SJCRH30 (cell line): ENCODE measurements around the gene TPRA1. TPM values are rescaled to one million over a fixed set of nuclear protein-coding genes. Genes with fewer than 3 reads are reported as not detected.

Experiments
- DNase-seq, 2 experiments: peaks; one replicate each; pipeline ENCODE4 v3.0.0-alpha.2; 2015 to 2020
- H3K27ac ChIP-seq: fragments of 250-450 bp; sonication (Bioruptor Pico); 2 replicates; pipeline ENCODE4 v1.5.1; 2020; ENCODE audit warnings: mild to moderate bottlenecking, moderate library complexity
- H3K27me3 ChIP-seq: fragments of 250-450 bp; sonication (Bioruptor Pico); 2 replicates; pipeline ENCODE4 v1.5.1; 2020; ENCODE audit warnings: mild to moderate bottlenecking, moderate library complexity
- H3K36me3 ChIP-seq: fragments of 250-450 bp; sonication (Bioruptor Pico); 2 replicates; pipeline ENCODE4 v1.5.1; 2020; ENCODE audit warnings: mild to moderate bottlenecking, moderate library complexity
- H3K4me1 ChIP-seq: fragments of 250-450 bp; sonication (Bioruptor Pico); 2 replicates; pipeline ENCODE4 v1.5.1; 2020; ENCODE audit warnings: mild to moderate bottlenecking, moderate library complexity
- H3K4me3 ChIP-seq: fragments of 250-450 bp; sonication (Bioruptor Pico); 2 replicates; pipeline ENCODE4 v1.5.1; 2020; ENCODE audit warnings: mild to moderate bottlenecking, moderate library complexity
- H3K9me3 ChIP-seq: fragments of 250-450 bp; sonication (Bioruptor Pico); replicated peaks from 2 replicates; pipeline ENCODE4 v1.5.1; 2020; ENCODE audit warnings: mild to moderate bottlenecking, moderate library complexity
- total RNA-seq: library from RNA; depleted of rRNA; stranded (reverse); fragments of >200 nt; shearing (Covaris generic); gene quantifications from 2 replicates; pipeline ENCODE4 v1.2.3, GENCODE V29; 2014

The TPRA1 gene
- total RNA-seq, 1 experiment from 2014 or later: 24.4 TPM

DNA sequence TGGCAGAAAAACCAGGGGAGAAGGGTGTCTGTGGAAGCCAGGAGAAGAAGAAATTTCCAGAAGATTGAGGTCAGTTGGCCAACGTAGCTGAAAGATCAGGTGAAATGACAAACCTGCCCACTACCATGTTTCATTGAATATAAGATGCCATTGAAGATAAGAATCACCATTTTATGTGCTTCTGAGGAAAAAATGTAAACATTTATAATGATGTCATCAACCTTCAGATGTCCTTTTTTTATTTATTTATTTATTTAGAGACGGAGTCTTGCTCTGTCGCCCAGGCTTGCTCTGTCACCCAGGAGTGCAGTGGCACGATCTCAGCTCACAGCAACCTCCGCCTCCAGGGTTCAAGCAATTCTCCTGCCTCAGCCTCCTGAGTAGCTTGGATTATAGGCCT is 33.5 kb upstream of the TPRA1 start:
- H3K9me3 ChIP-seq: no peaks in the 10 kb centered on the region
- H3K36me3 ChIP-seq: peaks cover 27% of the 10 kb centered on the region
- no peak for DNase-seq

GRCh38 chr3:127622772-127623576 is 32.4 kb upstream of the TPRA1 start:
- Histone ChIP-seq H3K4me3 (no peak overlapping the region), H3K36me3 (peaks cover 38% of the 10 kb centered on the region), H3K4me1 (no peaks in the 10 kb centered on the region), H3K27me3 (no peaks in the 10 kb centered on the region), H3K9me3 (no peaks in the 10 kb centered on the region), H3K27ac (no peak overlapping the region)
- no peak for DNase-seq

More for the DNA sequence above, 33.5 kb upstream of the TPRA1 start:
- H3K4me3 ChIP-seq: no peak overlapping the region
- no peaks in the 10 kb centered on the region for H3K27me3 ChIP-seq
- H3K4me1 ChIP-seq: no peaks in the 10 kb centered on the region
- H3K27ac ChIP-seq: no peak overlapping the region

DNA sequence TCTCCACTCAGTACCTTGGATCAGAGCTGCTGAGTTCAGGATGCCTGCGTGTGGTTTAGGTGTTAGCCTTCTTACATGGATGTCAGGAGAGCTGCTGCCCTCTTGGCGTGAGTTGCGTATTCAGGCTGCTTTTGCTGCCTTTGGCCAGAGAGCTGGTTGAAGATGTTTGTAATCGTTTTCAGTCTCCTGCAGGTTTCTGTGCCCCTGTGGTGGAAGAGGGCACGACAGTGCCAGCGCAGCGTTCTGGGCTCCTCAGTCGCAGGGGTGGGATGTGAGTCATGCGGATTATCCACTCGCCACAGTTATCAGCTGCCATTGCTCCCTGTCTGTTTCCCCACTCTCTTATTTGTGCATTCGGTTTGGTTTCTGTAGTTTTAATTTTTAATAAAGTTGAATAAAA is 31.5 kb upstream of the TPRA1 start:
- H3K4me3 ChIP-seq: no peak overlapping the region
- H3K4me1 ChIP-seq: no peaks in the 10 kb centered on the region
- peaks cover 46% of the 10 kb centered on the region for H3K36me3 ChIP-seq
- no peaks in the 10 kb centered on the region for H3K27me3 ChIP-seq
- no peak overlapping the region for H3K27ac ChIP-seq
- no peak for DNase-seq
- H3K9me3 ChIP-seq: no peaks in the 10 kb centered on the region

DNA sequence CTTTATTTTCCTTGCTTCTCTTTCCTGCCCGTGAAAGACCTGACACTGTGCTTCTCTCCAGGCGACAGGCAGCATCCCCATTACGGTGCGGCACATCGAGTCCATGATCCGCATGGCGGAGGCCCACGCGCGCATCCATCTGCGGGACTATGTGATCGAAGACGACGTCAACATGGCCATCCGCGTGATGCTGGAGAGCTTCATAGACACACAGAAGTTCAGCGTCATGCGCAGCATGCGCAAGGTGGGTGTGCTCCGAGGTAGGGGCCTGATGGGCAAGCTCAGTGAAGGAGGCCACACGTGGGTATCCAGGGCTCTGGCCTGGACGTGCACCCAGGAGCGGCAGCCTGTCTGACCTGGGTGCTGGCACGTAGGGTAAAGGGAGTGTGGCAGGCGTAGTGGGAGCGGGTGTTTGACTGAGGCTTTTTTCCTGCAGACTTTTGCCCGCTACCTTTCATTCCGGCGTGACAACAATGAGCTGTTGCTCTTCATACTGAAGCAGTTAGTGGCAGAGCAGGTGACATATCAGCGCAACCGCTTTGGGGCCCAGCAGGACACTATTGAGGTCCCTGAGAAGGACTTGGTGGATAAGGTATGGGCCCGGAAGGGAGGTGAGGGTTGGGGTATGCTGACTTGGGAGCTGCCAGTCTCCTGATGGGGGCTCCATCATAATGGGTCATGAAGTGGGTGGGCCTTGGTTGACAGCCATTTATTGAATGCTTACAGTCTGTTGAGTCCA is 30.3 kb upstream of the TPRA1 start:
- Histone ChIP-seq H3K4me3 (no peak overlapping the region), H3K27ac (no peak overlapping the region), H3K36me3 (peaks cover 58% of the 10 kb centered on the region), H3K27me3 (no peaks in the 10 kb centered on the region), H3K9me3 (no peaks in the 10 kb centered on the region), H3K4me1 (no peaks in the 10 kb centered on the region)
- no peak for DNase-seq

GRCh38 chr3:127618891-127619290 is 28.4 kb upstream of the TPRA1 start:
- H3K9me3 ChIP-seq: no peaks in the 10 kb centered on the region
- H3K4me3 ChIP-seq: no peak overlapping the region
- no peak overlapping the region for H3K27ac ChIP-seq
- H3K4me1 ChIP-seq: no peaks in the 10 kb centered on the region
- DNase-seq: no peak
- no peaks in the 10 kb centered on the region for H3K27me3 ChIP-seq
- peaks cover 77% of the 10 kb centered on the region for H3K36me3 ChIP-seq

DNA sequence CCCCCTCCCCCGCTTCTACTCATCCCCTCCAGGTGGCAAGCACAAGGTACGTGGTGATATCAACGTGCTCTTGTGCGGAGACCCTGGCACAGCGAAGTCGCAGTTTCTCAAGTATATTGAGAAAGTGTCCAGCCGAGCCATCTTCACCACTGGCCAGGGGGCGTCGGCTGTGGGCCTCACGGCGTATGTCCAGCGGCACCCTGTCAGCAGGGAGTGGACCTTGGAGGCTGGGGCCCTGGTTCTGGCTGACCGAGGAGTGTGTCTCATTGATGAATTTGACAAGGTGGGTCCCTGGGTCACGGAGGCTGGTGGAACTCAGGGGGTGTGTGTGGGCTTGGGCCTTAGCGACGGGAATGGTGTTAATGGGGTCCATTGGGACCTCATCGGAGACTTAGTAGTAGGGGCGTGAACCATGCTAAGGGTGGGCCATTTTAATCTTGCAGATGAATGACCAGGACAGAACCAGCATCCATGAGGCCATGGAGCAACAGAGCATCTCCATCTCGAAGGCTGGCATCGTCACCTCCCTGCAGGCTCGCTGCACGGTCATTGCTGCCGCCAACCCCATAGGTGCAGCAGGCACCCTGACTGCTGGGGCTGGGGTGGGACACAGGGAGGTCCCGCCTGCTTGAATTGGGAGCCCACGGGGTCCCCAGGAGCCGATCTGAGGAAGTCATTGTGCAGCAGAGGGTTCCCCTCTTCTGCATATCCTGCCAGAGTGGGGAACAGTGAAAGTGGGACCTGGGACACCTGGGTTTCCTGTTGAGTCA is 26.5 kb upstream of the TPRA1 start:
- Histone ChIP-seq H3K9me3 (no peaks in the 10 kb centered on the region), H3K27me3 (no peaks in the 10 kb centered on the region), H3K4me1 (no peaks in the 10 kb centered on the region), H3K4me3 (no peak overlapping the region), H3K36me3 (peaks cover 92% of the 10 kb centered on the region), H3K27ac (no peak overlapping the region)
- no peak for DNase-seq

- Histone ChIP-seq H3K36me3 (peaks cover 92% of the 10 kb centered on the region), H3K9me3 (no peaks in the 10 kb centered on the region), H3K4me3 (no peak overlapping the region), H3K27ac (no peak overlapping the region), H3K4me1 (no peaks in the 10 kb centered on the region), H3K27me3 (no peaks in the 10 kb centered on the region)
- DNase-seq: no peak
These were observed 25.2 kb upstream of the TPRA1 start for GRCh38 chr3:127615631-127616305.

DNA sequence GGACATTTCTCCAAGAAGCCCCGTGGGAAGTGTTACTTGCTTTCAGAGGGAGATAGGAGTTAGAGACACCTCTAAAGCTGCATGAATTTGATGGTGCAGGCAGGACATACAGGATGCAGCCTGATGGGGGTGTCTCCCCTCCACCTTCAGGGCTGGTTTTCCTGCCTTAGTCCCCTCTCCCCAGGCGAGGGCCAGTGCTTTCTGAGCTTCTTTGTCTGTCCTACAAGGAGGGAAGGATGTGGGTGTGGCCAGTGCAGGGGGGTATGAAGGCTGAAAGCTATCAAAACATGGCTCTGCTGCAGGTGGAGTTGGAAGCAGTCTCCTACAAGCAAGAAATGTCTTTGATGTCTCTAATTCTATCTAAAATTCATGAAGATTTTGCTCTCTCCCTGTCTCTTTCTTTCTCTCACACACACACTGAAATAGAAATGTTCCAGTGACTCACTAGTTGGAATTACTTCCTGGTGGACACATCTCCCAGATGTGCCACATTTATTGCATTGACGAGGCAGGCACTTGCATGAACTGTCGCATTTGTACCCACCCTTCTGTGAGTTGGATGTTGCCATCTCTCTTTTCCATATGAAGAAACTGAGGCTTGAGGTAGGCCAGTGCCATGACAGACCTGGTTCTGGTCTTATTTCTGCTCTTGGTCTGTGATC is 24.5 kb upstream of the TPRA1 start:
- no peak overlapping the region for H3K4me3 ChIP-seq
- peaks cover 92% of the 10 kb centered on the region for H3K36me3 ChIP-seq
- H3K27ac ChIP-seq: no peak overlapping the region
- DNase-seq: no peak
- no peaks in the 10 kb centered on the region for H3K9me3 ChIP-seq
- H3K27me3 ChIP-seq: no peaks in the 10 kb centered on the region
- no peaks in the 10 kb centered on the region for H3K4me1 ChIP-seq

GRCh38 chr3:127613406-127613805 is 22.9 kb upstream of the TPRA1 start:
- Histone ChIP-seq H3K36me3 (peaks cover 92% of the 10 kb centered on the region), H3K27ac (no peak overlapping the region), H3K4me1 (no peaks in the 10 kb centered on the region), H3K4me3 (no peak overlapping the region), H3K9me3 (no peaks in the 10 kb centered on the region), H3K27me3 (no peaks in the 10 kb centered on the region)
- DNase-seq: no peak

GRCh38 chr3:127612966-127613365 is 22.4 kb upstream of the TPRA1 start:
- H3K27me3 ChIP-seq: no peaks in the 10 kb centered on the region
- H3K4me3 ChIP-seq: no peak overlapping the region
- DNase-seq: no peak
- H3K9me3 ChIP-seq: no peaks in the 10 kb centered on the region
- no peaks in the 10 kb centered on the region for H3K4me1 ChIP-seq
- peaks cover 92% of the 10 kb centered on the region for H3K36me3 ChIP-seq
- no peak overlapping the region for H3K27ac ChIP-seq

- DNase-seq: no peak
- Histone ChIP-seq H3K36me3 (peaks cover 93% of the 10 kb centered on the region), H3K27ac (no peak overlapping the region), H3K4me3 (no peak overlapping the region), H3K4me1 (no peaks in the 10 kb centered on the region), H3K27me3 (no peaks in the 10 kb centered on the region), H3K9me3 (no peaks in the 10 kb centered on the region)
These were observed 20.7 kb upstream of the TPRA1 start for GRCh38 chr3:127611251-127611650.

GRCh38 chr3:127610105-127610504 is 19.6 kb upstream of the TPRA1 start:
- Histone ChIP-seq H3K36me3 (peaks cover 92% of the 10 kb centered on the region), H3K9me3 (no peaks in the 10 kb centered on the region), H3K27me3 (no peaks in the 10 kb centered on the region), H3K27ac (no peak overlapping the region), H3K4me1 (no peaks in the 10 kb centered on the region), H3K4me3 (no peak overlapping the region)
- no peak for DNase-seq

DNA sequence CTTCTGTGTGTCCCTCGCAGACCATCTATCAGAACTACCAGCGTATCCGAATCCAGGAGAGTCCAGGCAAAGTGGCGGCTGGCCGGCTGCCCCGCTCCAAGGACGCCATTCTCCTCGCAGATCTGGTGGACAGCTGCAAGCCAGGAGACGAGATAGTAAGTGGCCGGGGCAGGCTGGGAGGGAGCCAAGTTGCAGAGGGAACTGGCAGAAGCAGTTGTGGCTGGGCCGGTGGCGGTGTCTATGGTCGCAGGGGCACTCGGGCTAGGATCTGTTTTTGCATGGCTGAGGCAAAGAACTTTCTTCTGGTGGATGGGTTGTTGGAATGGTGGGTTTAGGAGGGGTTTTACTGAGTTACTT is 17.8 kb upstream of the TPRA1 start:
- DNase-seq: no peak
- Histone ChIP-seq H3K27ac (no peak overlapping the region), H3K9me3 (no peaks in the 10 kb centered on the region), H3K27me3 (no peaks in the 10 kb centered on the region), H3K4me1 (no peaks in the 10 kb centered on the region), H3K4me3 (no peak overlapping the region), H3K36me3 (peaks cover 92% of the 10 kb centered on the region)

GRCh38 chr3:127607675-127608361 is 17.3 kb upstream of the TPRA1 start:
- Histone ChIP-seq H3K4me3 (no peak overlapping the region), H3K27me3 (no peaks in the 10 kb centered on the region), H3K9me3 (no peaks in the 10 kb centered on the region), H3K4me1 (no peaks in the 10 kb centered on the region), H3K36me3 (peaks cover 90% of the 10 kb centered on the region), H3K27ac (no peak overlapping the region)
- DNase-seq: no peak
